ENCODE measurements around the gene CHRNA4.

- TF ChIP-seq TAF1 (IDR thresholded peaks at IDR 0.05; ENCODE audit: borderline replicate concordance, insufficient read depth, low read length) (no peak), REST (IDR thresholded peaks at IDR 0.05; ENCODE audit: insufficient read depth in 1 of 2, low read depth in 2 of 2, low read length in 2 of 2) (no peak), POLR2AphosphoS5 (IDR thresholded peaks at IDR 0.05; ENCODE audit: low read depth, low read length) (no peak), SIN3A (IDR thresholded peaks at IDR 0.05; ENCODE audit: borderline replicate concordance, insufficient read depth, low read length) (no peak)
Observed at GRCh38 chr20:63334356-63334755, 26.8 kb downstream of the CHRNA4 start.

Data from PFSK-1 (cell line).